RCC 7860 (cell line): ENCODE measurements around the gene ITGA7.

Experiments
- DNase-seq: peaks from one replicate; pipeline ENCODE4 v3.0.0-alpha.2; 2015; ENCODE audit warnings: low spot score
- FAIRE-seq: peaks from 2 replicates; lab custom pipeline; 2012; peaks lifted over from hg19 to GRCh38; lab: Jason Lieb, UNC

The ITGA7 gene

GRCh38 chr12:55734595-55734994 lies 26.9 kb upstream of the ITGA7 start:
- no peak for FAIRE-seq

GRCh38 chr12:55733858-55734257 lies 26.2 kb upstream of the ITGA7 start:
- DNase-seq (no peak), FAIRE-seq (no peak)

More at GRCh38 chr12:55734595-55734994, 26.9 kb upstream of the ITGA7 start:
- DNase-seq: no peak

DNA sequence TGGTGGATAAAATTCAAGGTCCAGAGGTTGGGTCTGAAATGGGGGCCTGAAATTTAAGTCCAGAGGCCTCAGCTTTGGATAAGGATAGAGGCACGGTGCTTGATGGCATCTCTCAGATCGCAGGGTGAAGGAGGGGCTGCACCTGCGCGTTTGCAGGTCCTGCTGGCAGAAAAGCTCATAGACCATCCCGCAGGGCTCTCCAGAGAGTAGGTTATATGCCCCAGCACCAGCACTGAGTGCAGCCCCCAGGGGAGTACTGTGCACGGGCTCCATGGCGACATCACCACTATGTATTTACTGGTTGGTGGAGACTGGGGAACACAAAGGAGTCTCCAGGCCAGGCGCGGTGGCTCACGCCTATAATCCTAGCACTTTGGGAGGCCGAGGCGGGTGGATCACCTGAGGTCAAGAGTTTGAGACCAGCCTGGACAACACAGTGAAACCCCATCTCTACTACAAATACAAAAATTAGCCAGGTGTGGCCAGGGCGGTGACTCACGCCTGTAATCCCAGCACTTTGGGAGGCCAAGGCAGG lies 25.4 kb upstream of the ITGA7 start:
- DNase-seq: no peak
- FAIRE-seq: no peak

- FAIRE-seq (no peak), DNase-seq (no peak)
Measured at GRCh38 chr12:55732288-55732687, 24.6 kb upstream of the ITGA7 start.

GRCh38 chr12:55729819-55730818 lies 22.4 kb upstream of the ITGA7 start:
- FAIRE-seq (no peak), DNase-seq (peak; percentile 52)

GRCh38 chr12:55728939-55729818 lies 21.5 kb upstream of the ITGA7 start, which contains the start of gene CD63:
Gene CD63 (minus strand): TSS chr12:55729009. CDS start chr12:55728341, 668 bp downstream.
- DNase-seq (peak; percentile 78), FAIRE-seq (peak; percentile 51)

DNA sequence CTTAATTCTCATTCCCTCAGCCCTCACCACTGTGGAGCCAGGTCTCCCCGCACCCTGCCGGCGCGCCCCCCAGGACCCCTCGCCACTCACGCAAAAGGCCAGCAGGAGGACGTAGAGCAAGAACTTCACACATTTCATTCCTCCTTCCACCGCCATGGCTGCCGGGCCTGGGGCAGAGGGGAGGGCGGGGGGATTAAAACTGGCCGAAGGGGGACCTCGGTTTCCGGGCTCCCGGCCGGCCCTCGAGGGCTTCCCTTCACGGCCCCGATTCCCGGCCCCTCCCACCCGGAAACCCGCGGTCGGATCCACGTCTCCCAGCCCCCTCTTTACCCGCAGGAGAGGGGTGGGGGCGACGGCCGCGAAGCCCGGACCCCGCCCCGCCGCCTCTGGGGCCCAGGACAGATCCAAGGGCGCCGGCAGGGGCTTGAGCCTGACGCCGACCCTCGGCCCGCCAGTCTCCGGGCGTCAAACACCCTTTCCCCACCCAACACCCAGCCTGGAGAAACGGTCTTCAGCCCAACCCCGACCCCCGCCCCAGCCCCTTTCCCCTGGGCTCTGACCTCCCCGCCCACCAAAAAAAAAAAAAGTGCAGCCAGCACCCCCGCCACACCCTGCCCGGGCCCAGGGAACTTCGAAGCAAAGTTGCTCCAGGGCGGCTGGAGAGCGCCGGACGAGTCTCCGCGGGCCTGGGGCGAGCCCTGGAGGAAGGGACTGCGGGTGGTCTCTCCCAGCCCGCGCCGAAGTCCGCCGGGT lies 20.7 kb upstream of the ITGA7 start:
- DNase-seq (no peak), FAIRE-seq (no peak)

- DNase-seq (peak; percentile 74), FAIRE-seq (no peak)
Measured at GRCh38 chr12:55727643-55728185, 20.0 kb upstream of the ITGA7 start.

DNA sequence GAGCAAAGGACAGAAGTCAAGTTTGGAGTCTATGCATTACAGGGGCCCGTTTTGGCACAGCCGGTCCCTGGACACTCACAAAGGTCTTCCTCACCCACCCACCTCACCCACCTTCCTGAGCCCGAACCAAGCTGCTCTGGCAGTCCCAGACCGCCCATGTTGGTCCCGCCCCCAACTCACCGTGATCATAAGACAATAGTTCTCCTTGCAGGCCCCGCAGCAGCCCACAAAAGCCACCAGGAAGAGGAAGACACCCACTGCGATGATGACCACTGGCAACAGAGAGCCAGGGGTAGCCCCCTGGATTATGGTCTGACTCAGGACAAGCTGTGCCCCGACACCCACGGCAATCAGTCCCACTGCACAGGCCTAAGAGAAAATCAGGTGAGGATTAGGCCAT lies 19.3 kb upstream of the ITGA7 start:
- no peak for DNase-seq
- FAIRE-seq: no peak

- DNase-seq: no peak
- no peak for FAIRE-seq
Measured at GRCh38 chr12:55725556-55725955, 17.9 kb upstream of the ITGA7 start.

DNA sequence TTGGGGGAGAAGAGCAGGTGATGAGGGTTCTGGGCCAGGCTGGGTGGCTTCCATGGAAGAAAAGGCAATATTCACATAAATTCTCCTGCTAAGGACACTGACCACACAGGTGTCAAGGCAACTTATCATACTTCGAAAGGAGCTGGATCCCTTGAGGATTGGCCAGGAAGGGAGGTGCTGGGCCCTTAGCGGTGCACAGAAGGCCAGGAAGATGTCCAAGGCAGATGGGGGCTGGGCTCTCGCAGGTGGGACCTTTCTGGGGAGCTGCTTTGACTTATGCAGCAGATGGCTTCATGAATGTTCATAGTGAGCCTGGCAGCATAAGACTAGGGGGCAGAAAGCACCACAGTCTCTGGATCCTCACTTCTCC lies 17.2 kb upstream of the ITGA7 start:
- FAIRE-seq: no peak

GRCh38 chr12:55724226-55724939 lies 16.7 kb upstream of the ITGA7 start:
- no peak for DNase-seq
- FAIRE-seq: no peak

More for the DNA sequence above, 17.2 kb upstream of the ITGA7 start:
- no peak for DNase-seq

DNA sequence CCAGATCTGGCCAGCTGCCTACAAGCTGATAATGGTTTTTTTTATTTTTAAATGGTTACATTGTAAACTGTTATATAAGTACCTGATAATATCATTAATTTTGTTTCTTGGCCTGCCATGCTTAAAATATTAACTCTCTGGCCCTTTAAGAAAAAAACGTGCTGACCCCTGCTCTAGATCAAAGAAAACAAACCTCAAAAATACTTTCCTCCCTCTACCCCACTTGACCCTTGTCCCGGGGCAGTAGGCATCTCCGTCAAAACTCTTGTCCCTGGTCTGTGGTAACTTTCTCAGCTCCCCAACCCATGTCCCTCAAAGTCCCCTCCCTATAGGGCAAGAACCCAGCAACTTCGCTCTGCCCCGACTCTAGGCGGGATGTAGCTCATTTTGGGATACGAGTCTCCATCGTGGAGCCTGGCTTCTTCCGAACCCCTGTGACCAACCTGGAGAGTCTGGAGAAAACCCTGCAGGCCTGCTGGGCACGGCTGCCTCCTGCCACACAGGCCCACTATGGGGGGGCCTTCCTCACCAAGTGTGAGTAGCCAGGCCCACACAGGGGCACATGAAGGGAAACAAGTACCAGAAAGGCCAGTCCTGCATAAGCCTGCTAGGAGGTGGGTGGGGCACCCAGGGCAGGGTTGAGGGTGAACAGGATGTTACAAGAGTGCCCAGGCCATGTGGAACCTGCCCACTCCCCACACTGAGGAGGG lies 16.0 kb upstream of the ITGA7 start:
- FAIRE-seq: no peak
- no peak for DNase-seq

- DNase-seq: peak; percentile 35
- no peak for FAIRE-seq
Measured at GRCh38 chr12:55722948-55723347, 15.2 kb upstream of the ITGA7 start.

GRCh38 chr12:55721601-55722213 lies 14.0 kb upstream of the ITGA7 start:
- DNase-seq: no peak
- no peak for FAIRE-seq

GRCh38 chr12:55720894-55721444 lies 13.3 kb upstream of the ITGA7 start:
- peak; percentile 75 for FAIRE-seq
- DNase-seq: peak; percentile 95

DNA sequence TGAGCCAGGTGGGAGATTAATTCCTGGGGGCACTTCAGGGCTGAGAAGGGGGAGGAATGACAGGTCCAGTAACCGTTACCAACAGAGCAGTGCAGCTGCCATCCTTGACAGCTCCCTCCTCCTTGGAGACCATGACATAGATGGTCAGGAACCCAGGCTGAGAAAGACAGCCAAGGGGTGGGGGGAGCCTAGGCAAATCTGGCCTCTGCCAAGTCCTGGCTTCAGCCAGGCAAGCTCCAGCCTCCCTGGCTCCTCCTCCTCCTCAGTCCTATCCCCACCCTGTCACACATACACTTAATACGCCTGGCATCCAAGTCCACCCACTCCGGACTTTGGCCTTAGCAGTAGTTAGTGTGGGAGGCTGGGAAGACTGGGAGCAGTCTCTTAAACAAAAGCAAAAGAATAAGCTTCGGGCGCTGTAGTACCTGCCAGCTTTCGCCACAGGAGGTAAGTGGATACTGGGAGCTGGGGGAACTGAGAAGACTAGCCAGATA lies 12.4 kb upstream of the ITGA7 start, which contains the start of gene RDH5:
Gene RDH5, plus strand, starts transcription at position 323 of the 494 bp plus-strand sequence. CDS start 792 bp downstream, outside the sequence.
- peak; percentile 57 for FAIRE-seq
- DNase-seq: peak; percentile 83

- no peak for FAIRE-seq
Measured at GRCh38 chr12:55719371-55719770, 11.7 kb upstream of the ITGA7 start.

More at GRCh38 chr12:55719371-55719770, 11.7 kb upstream of the ITGA7 start:
- DNase-seq: no peak
